Trophoblast cell (in vitro differentiated cells and primary cell): ENCODE results near the gene HPSE2.

Experiments
- DNase-seq, 2 donors: peaks; one replicate each; pipeline ENCODE4 v3.0.0-alpha.2; 2016
- H2AFZ ChIP-seq: 2 replicates; pipeline ENCODE4 v1.6.1; 2013; ENCODE audit warnings: low read length, moderate library complexity, mild to moderate bottlenecking; ENCODE audit not compliant: insufficient read depth, poor library complexity
- H2AK5ac ChIP-seq: 2 replicates; pipeline ENCODE4 v1.6.1; 2013; ENCODE audit warnings: mild to moderate bottlenecking, low read length
- H2BK120ac ChIP-seq: 2 replicates; pipeline ENCODE4 v1.6.1; 2013; ENCODE audit warnings: low read length, mild to moderate bottlenecking, moderate library complexity; ENCODE audit not compliant: insufficient read depth, poor library complexity
- H2BK12ac ChIP-seq: 2 replicates; pipeline ENCODE4 v1.6.1; 2013; ENCODE audit warnings: mild to moderate bottlenecking, low read length, moderate library complexity
- H2BK5ac ChIP-seq: 2 replicates; pipeline ENCODE4 v1.6.1; 2013; ENCODE audit warnings: low read length, low read depth, moderate library complexity, mild to moderate bottlenecking; ENCODE audit not compliant: poor library complexity
- H3K14ac ChIP-seq: 2 replicates; pipeline ENCODE4 v1.6.1; 2013; ENCODE audit warnings: mild to moderate bottlenecking, low read length
- H3K18ac ChIP-seq: 2 replicates; pipeline ENCODE4 v1.6.1; 2013; ENCODE audit warnings: mild to moderate bottlenecking, low read length
- H3K23ac ChIP-seq: 2 replicates; pipeline ENCODE4 v1.6.1; 2013; ENCODE audit warnings: low read length
- H3K27ac ChIP-seq: 2 replicates; pipeline ENCODE4 v1.5.1; 2013; ENCODE audit warnings: low read depth, mild to moderate bottlenecking, inconsistent platforms, low read length, moderate library complexity
- H3K27me3 ChIP-seq: 2 replicates; pipeline ENCODE4 v1.6.1; 2013; ENCODE audit warnings: inconsistent platforms, mild to moderate bottlenecking, low read length, moderate library complexity; ENCODE audit not compliant: insufficient read depth
- H3K36me3 ChIP-seq, 2 experiments: 1 replicate in 1 of 2; 2 replicates in 1 of 2; pipeline ENCODE4 v1.6.1; 2013; ENCODE audit warnings: low read length in 2 of 2, mild to moderate bottlenecking in 2 of 2, moderate library complexity in 1 of 2; ENCODE audit not compliant: insufficient read depth in 2 of 2, control insufficient read depth in 1 of 2
- H3K4ac ChIP-seq: 2 replicates; pipeline ENCODE4 v1.6.1; 2013; ENCODE audit warnings: low read depth, mild to moderate bottlenecking, low read length, moderate library complexity
- H3K4me1 ChIP-seq, 2 experiments: 1 replicate in 1 of 2; 2 replicates in 1 of 2; pipeline ENCODE4 v1.6.1; 2013; ENCODE audit warnings: low read length in 2 of 2, mild to moderate bottlenecking in 2 of 2, moderate library complexity in 1 of 2; ENCODE audit not compliant: insufficient read depth in 2 of 2, control insufficient read depth in 1 of 2
- H3K4me2 ChIP-seq: 2 replicates; pipeline ENCODE4 v1.6.1; 2013; ENCODE audit warnings: inconsistent platforms, mild to moderate bottlenecking, low read length, moderate library complexity
- H3K4me3 ChIP-seq: 2 replicates; pipeline ENCODE4 v1.5.1; 2013; ENCODE audit warnings: mild to moderate bottlenecking, low read depth, low read length, inconsistent platforms
- H3K79me1 ChIP-seq: one replicate; pipeline ENCODE4 v1.6.1; 2013; ENCODE audit warnings: low read length
- H3K79me2 ChIP-seq: 2 replicates; pipeline ENCODE4 v1.6.1; 2013; ENCODE audit warnings: low read length, mild to moderate bottlenecking; ENCODE audit not compliant: control insufficient read depth, insufficient read depth, poor library complexity
- H3K9ac ChIP-seq: 2 replicates; pipeline ENCODE4 v1.6.1; 2013; ENCODE audit warnings: mild to moderate bottlenecking, low read length
- H3K9me3 ChIP-seq: 2 replicates; pipeline ENCODE4 v1.6.1; 2013; ENCODE audit warnings: low read depth, mild to moderate bottlenecking, control low read depth, inconsistent platforms, low read length; ENCODE audit not compliant: insufficient read depth
- H4K12ac ChIP-seq: 2 replicates; pipeline ENCODE4 v1.6.1; 2013; ENCODE audit warnings: low read depth, mild to moderate bottlenecking, low read length, moderate library complexity
- H4K8ac ChIP-seq: 2 replicates; pipeline ENCODE4 v1.6.1; 2013; ENCODE audit warnings: low read depth, mild to moderate bottlenecking, low read length, moderate library complexity
- H4K91ac ChIP-seq: one replicate; pipeline ENCODE4 v1.6.1; 2013; ENCODE audit warnings: low read depth, mild to moderate bottlenecking, low read length, moderate library complexity
- WGBS: extraction: QIAGEN DNeasy Blood & Tissue Kit; methylation state at CpG from one replicate; pipeline ENCODE4 v1.1.7; 2013; ENCODE audit warnings: missing lambda C conversion rate; ENCODE audit not compliant: insufficient read length, insufficient coverage; ENCODE audit errors: extremely low coverage; 5-methylcytosine and 5-hydroxymethylcytosine counted together

HPSE2 gene

GRCh38 chr10:98684019-98684899, 551.4 kb downstream of the HPSE2 start:
- no peak overlapping the region for H3K23ac ChIP-seq
- no peaks in the 10 kb centered on the region for H3K36me3 ChIP-seq
- H3K79me2 ChIP-seq = no peaks in the 10 kb centered on the region
- H3K4ac ChIP-seq = no peak overlapping the region
- no CpG with 5 or more reads among the region's 3 CpGs for WGBS
- no peaks in the 10 kb centered on the region for H3K4me1 ChIP-seq
- no peak overlapping the region for H3K27ac ChIP-seq
- H3K14ac ChIP-seq = no peak overlapping the region
- H3K79me1 ChIP-seq = no peaks in the 10 kb centered on the region
- no peak overlapping the region for H3K4me3 ChIP-seq
- H2AFZ ChIP-seq = no peak overlapping the region
- H2BK12ac ChIP-seq = no peak overlapping the region
- no peak overlapping the region for H2BK5ac ChIP-seq
- H3K9ac ChIP-seq = no peak overlapping the region
- no peaks in the 10 kb centered on the region for H3K9me3 ChIP-seq
- no peak overlapping the region for H4K91ac ChIP-seq
- no peaks in the 10 kb centered on the region for H3K27me3 ChIP-seq
- no peak overlapping the region for H3K18ac ChIP-seq
- no peak overlapping the region for H2BK120ac ChIP-seq
- peak in 1 of 2 donors; percentile 37 for DNase-seq
- H2AK5ac ChIP-seq = no peak overlapping the region
- H4K12ac ChIP-seq = no peak overlapping the region
- H3K4me2 ChIP-seq = no peak overlapping the region
- H4K8ac ChIP-seq = no peak overlapping the region

GRCh38 chr10:98676895-98677294, 558.8 kb downstream of the HPSE2 start:
- no peak overlapping the region for H4K8ac ChIP-seq
- no peak overlapping the region for H2AK5ac ChIP-seq
- H4K12ac ChIP-seq = no peak overlapping the region
- no peak overlapping the region for H2BK5ac ChIP-seq
- H3K4ac ChIP-seq = no peak overlapping the region
- H2BK12ac ChIP-seq = no peak overlapping the region
- H3K9me3 ChIP-seq = no peaks in the 10 kb centered on the region
- no peaks in the 10 kb centered on the region for H3K27me3 ChIP-seq
- H3K23ac ChIP-seq = no peak overlapping the region
- no peak overlapping the region for H3K14ac ChIP-seq
- no peak for DNase-seq
- H4K91ac ChIP-seq = no peak overlapping the region
- H3K4me3 ChIP-seq = no peak overlapping the region
- H3K79me1 ChIP-seq = no peaks in the 10 kb centered on the region
- no peaks in the 10 kb centered on the region for H3K4me1 ChIP-seq
- H3K36me3 ChIP-seq = no peaks in the 10 kb centered on the region
- no peak overlapping the region for H2AFZ ChIP-seq
- no peak overlapping the region for H3K27ac ChIP-seq
- no peak overlapping the region for H3K9ac ChIP-seq
- H3K4me2 ChIP-seq = no peak overlapping the region
- H3K79me2 ChIP-seq = no peaks in the 10 kb centered on the region
- no peak overlapping the region for H2BK120ac ChIP-seq
- no peak overlapping the region for H3K18ac ChIP-seq

- no peak overlapping the region for H2AFZ ChIP-seq
- DNase-seq = no peak
- H2AK5ac ChIP-seq = no peak overlapping the region
- no peak overlapping the region for H3K23ac ChIP-seq
- no peak overlapping the region for H2BK5ac ChIP-seq
- no peaks in the 10 kb centered on the region for H3K79me2 ChIP-seq
- no peak overlapping the region for H4K91ac ChIP-seq
- no peaks in the 10 kb centered on the region for H3K27me3 ChIP-seq
- no peaks in the 10 kb centered on the region for H3K79me1 ChIP-seq
- no peak overlapping the region for H2BK120ac ChIP-seq
- no peak overlapping the region for H4K8ac ChIP-seq
- H3K4ac ChIP-seq = no peak overlapping the region
- H3K18ac ChIP-seq = no peak overlapping the region
- H2BK12ac ChIP-seq = no peak overlapping the region
- H3K9ac ChIP-seq = no peak overlapping the region
- H3K27ac ChIP-seq = no peak overlapping the region
- no peak overlapping the region for H3K4me2 ChIP-seq
- no peak overlapping the region for H3K14ac ChIP-seq
- H3K4me1 ChIP-seq = no peaks in the 10 kb centered on the region
- H3K4me3 ChIP-seq = no peak overlapping the region
- no peak overlapping the region for H4K12ac ChIP-seq
- H3K36me3 ChIP-seq = no peaks in the 10 kb centered on the region
- WGBS = no CpG with 5 or more reads among the region's 4 CpGs
- H3K9me3 ChIP-seq = no peaks in the 10 kb centered on the region
Measured at GRCh38 chr10:98675902-98676301, 559.8 kb downstream of the HPSE2 start.

GRCh38 chr10:98673171-98673782, 562.4 kb downstream of the HPSE2 start:
- H3K4me2 ChIP-seq = no peak overlapping the region
- H2BK5ac ChIP-seq = no peak overlapping the region
- no peaks in the 10 kb centered on the region for H3K4me1 ChIP-seq
- no peaks in the 10 kb centered on the region for H3K9me3 ChIP-seq
- H3K79me1 ChIP-seq = no peaks in the 10 kb centered on the region
- H2BK120ac ChIP-seq = no peak overlapping the region
- DNase-seq = no peak
- H3K4me3 ChIP-seq = no peak overlapping the region
- H3K18ac ChIP-seq = no peak overlapping the region
- H4K91ac ChIP-seq = no peak overlapping the region
- no peaks in the 10 kb centered on the region for H3K36me3 ChIP-seq
- no peaks in the 10 kb centered on the region for H3K27me3 ChIP-seq
- H3K23ac ChIP-seq = no peak overlapping the region
- H2AFZ ChIP-seq = no peak overlapping the region
- no peak overlapping the region for H3K4ac ChIP-seq
- no peak overlapping the region for H4K8ac ChIP-seq
- no peaks in the 10 kb centered on the region for H3K79me2 ChIP-seq
- no peak overlapping the region for H3K14ac ChIP-seq
- no peak overlapping the region for H3K9ac ChIP-seq
- H3K27ac ChIP-seq = no peak overlapping the region
- no CpG with 5 or more reads among the region's 1 CpG for WGBS
- H2BK12ac ChIP-seq = no peak overlapping the region
- no peak overlapping the region for H2AK5ac ChIP-seq
- no peak overlapping the region for H4K12ac ChIP-seq
